SK-N-MC (cell line): ENCODE measurements around the gene PRRX1.

Source experiments
- EZH2 ChIP-seq: fragments of 200-600 bp; sonication (generic); IDR thresholded peaks from one replicate; pipeline ENCODE4 v1.6.1; 2017; ENCODE audit warnings: antibody characterized with exemption
- POLR2AphosphoS5 ChIP-seq: IDR thresholded peaks from 2 replicates; pipeline ENCODE4 v1.6.1; 2012; ENCODE audit warnings: mild to moderate bottlenecking, low read depth, low read length, borderline replicate concordance

DNA sequence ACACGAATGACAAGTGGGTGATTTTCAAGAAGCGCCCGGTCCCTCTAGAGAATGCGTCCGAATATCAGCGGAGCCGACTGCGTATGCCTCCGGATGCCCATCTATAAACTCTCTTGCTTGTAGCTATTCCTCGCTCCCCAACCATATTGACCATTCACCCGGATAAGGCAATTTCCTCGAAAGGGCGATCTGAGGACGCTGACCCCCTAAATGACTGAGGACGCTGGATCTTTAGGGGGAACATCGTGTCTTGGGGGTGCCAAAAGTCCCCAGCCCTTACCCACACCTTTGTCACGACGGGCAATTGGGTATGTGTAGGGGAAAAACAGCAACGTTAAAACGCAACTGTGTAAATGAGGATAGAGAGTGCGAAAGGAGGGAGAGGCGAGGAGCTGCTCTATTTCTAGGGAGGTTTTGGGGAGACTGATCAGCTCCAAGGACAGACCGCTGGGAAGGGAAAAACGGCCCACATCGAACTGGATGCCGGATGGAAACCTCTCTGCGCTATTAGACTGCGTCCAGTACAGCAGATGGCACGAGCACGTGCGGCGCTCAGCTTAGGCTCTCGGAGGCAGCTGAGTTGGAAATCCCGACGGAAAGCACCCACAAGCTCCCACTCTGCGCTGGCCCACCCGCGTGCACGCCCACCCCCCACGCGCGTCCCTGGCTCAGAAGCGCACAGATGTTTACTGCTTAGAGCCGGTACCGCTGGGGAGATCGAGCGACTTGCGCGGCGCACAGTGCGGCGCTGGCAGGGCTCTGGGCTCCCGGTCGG, 2.9 kb upstream of the PRRX1 start:
- TF ChIP-seq EZH2 (no peak), POLR2AphosphoS5 (no peak)
